Skeletal muscle satellite cell (primary cell): ENCODE results near the gene ZC3H11A.
"Not testable (repeated sequence)": the region's sequence is repeated elsewhere in the genome, so short reads cannot be mapped to it uniquely, and the experiment has no call there.

ENCODE experiments used
- H3K27me3 ChIP-seq: 2 replicates; pipeline ENCODE4 v1.7.0; 2013; ENCODE audit warnings: low read length; ENCODE audit not compliant: control insufficient read depth, insufficient read depth
- H3K36me3 ChIP-seq: 2 replicates; pipeline ENCODE4 v1.7.0; 2013; ENCODE audit warnings: mild to moderate bottlenecking, control low read depth, low read length; ENCODE audit not compliant: insufficient read depth
- H3K4me1 ChIP-seq: 2 replicates; pipeline ENCODE4 v1.7.0; 2013; ENCODE audit warnings: low read length; ENCODE audit not compliant: control insufficient read depth, insufficient read depth
- H3K4me2 ChIP-seq: 2 replicates; pipeline ENCODE4 v1.7.0; 2013; ENCODE audit warnings: mild to moderate bottlenecking, low read length
- H3K4me3 ChIP-seq: 2 replicates; pipeline ENCODE4 v1.7.0; 2013; ENCODE audit warnings: low read length
- H3K9ac ChIP-seq: 2 replicates; pipeline ENCODE4 v1.7.0; 2013; ENCODE audit warnings: mild to moderate bottlenecking, low read depth, low read length, moderate library complexity
- H3K9me3 ChIP-seq: replicated peaks from 2 replicates; pipeline ENCODE4 v1.7.0; 2013; ENCODE audit warnings: mild to moderate bottlenecking, control low read depth, low read length

ZC3H11A gene

GRCh38 chr1:203791498-203791897, 3.9 kb upstream of the ZC3H11A start:
- no peaks in the 10 kb centered on the region for H3K27me3 ChIP-seq
- no peak overlapping the region for H3K9ac ChIP-seq
- H3K4me3 ChIP-seq, result no peak overlapping the region
- no peaks in the 10 kb centered on the region for H3K36me3 ChIP-seq
- no peak overlapping the region for H3K4me2 ChIP-seq
- H3K4me1 ChIP-seq, result peaks cover 3% of the 10 kb centered on the region
- H3K9me3 ChIP-seq, result no peaks in the 10 kb centered on the region

DNA sequence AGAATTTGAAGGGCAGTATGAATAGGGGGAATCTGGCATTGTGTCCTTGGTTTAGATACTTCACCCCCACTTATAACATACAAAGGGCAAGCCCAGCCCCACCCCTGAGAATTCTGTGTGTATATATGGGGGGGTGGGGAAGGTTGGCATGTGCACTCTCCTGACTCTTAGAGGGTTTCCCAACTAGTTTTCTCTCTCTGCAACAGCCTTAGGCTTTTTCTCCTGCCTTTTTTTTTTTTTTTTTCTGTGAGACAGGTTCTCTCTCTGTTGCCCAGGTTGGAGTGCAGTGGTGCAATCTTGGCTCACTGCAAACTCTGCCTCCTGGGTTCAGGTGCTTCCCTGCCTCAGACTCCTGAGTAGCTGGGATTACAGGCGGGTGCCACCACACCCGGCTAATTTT, 2.9 kb upstream of the ZC3H11A start:
- Histone ChIP-seq H3K4me3 (no peak overlapping the region), H3K4me2 (no peak overlapping the region), H3K27me3 (no peaks in the 10 kb centered on the region), H3K36me3 (peaks cover 5% of the 10 kb centered on the region), H3K9ac (no peak overlapping the region), H3K4me1 (peaks cover 11% of the 10 kb centered on the region), H3K9me3 (no peaks in the 10 kb centered on the region)

- peaks cover 22% of the 10 kb centered on the region for H3K4me1 ChIP-seq
- not testable (repeated sequence) for H3K27me3 ChIP-seq, H3K4me3 ChIP-seq, H3K9ac ChIP-seq, H3K9me3 ChIP-seq, H3K4me2 ChIP-seq
- H3K36me3 ChIP-seq, result peaks cover 14% of the 10 kb centered on the region
Observed at GRCh38 chr1:203793561-203793960, 1.9 kb upstream of the ZC3H11A start.

DNA sequence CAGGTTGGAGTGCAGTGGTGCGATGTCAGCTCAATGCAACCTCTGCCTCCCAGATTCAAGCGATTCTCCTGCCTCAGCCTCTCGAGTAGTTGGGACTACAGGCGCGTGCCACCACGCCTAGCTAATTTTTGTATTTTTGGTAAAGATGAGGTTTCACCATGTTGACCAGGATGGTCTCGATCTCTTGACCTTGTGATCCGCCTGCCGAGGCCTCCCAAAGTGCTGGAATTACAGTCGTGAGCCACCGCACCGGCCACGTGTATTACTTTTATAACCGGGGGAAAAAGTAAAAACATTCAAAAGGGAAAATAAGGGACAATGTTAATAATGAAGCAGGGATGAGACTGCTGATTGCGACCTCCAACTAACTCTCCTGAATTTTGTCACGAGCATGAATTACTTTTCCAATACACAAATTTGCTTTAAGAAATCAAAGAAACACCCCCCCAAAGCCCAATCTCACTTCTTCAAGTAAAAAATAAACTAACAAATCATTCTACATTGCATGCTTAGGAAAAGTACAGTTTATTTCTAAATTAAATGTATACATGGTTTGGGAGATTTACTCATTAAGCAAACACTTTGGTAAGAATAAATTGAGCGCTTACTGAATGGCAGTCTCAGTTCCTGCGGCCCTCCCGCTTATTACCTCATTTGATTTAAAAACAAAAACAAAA, 521 bp upstream of the ZC3H11A start:
- Histone ChIP-seq H3K4me2 (peak overlapping the region; percentile 75), H3K4me3 (peak overlapping the region; percentile 57), H3K4me1 (peaks cover 33% of the 10 kb centered on the region), H3K9ac (peak overlapping the region; percentile 96), H3K27me3 (no peaks in the 10 kb centered on the region), H3K9me3 (no peaks in the 10 kb centered on the region), H3K36me3 (peaks cover 27% of the 10 kb centered on the region)

- H3K36me3 ChIP-seq, result peaks cover 32% of the 10 kb centered on the region
- peaks cover 39% of the 10 kb centered on the region for H3K4me1 ChIP-seq
- peak overlapping the region; percentile 84 for H3K4me3 ChIP-seq
- no peaks in the 10 kb centered on the region for H3K9me3 ChIP-seq
- peak overlapping the region; percentile 96 for H3K9ac ChIP-seq
- H3K4me2 ChIP-seq, result peak overlapping the region; percentile 81
- no peaks in the 10 kb centered on the region for H3K27me3 ChIP-seq
Observed at GRCh38 chr1:203796236-203796605, 798 bp downstream of the ZC3H11A start.

GRCh38 chr1:203797216-203797615, 1.8 kb downstream of the ZC3H11A start:
- Histone ChIP-seq H3K36me3 (peaks cover 36% of the 10 kb centered on the region), H3K9ac (peak overlapping the region; percentile 96), H3K4me2 (peak overlapping the region; percentile 81), H3K4me1 (peaks cover 39% of the 10 kb centered on the region), H3K27me3 (no peaks in the 10 kb centered on the region), H3K4me3 (peak overlapping the region; percentile 84), H3K9me3 (no peaks in the 10 kb centered on the region)

- Histone ChIP-seq H3K36me3 (peaks cover 41% of the 10 kb centered on the region), H3K4me1 (peaks cover 39% of the 10 kb centered on the region), H3K27me3 (no peaks in the 10 kb centered on the region), H3K9ac (no peak overlapping the region), H3K4me2 (peak overlapping the region; percentile 81), H3K4me3 (peak overlapping the region; percentile 84), H3K9me3 (no peaks in the 10 kb centered on the region)
Observed at GRCh38 chr1:203797948-203798655, 2.7 kb downstream of the ZC3H11A start.

GRCh38 chr1:203799157-203799556, 3.7 kb downstream of the ZC3H11A start:
- no peak overlapping the region for H3K9ac ChIP-seq
- H3K36me3 ChIP-seq, result peaks cover 49% of the 10 kb centered on the region
- no peak overlapping the region for H3K4me2 ChIP-seq
- no peaks in the 10 kb centered on the region for H3K9me3 ChIP-seq
- no peaks in the 10 kb centered on the region for H3K27me3 ChIP-seq
- H3K4me1 ChIP-seq, result peaks cover 39% of the 10 kb centered on the region
- H3K4me3 ChIP-seq, result no peak overlapping the region

DNA sequence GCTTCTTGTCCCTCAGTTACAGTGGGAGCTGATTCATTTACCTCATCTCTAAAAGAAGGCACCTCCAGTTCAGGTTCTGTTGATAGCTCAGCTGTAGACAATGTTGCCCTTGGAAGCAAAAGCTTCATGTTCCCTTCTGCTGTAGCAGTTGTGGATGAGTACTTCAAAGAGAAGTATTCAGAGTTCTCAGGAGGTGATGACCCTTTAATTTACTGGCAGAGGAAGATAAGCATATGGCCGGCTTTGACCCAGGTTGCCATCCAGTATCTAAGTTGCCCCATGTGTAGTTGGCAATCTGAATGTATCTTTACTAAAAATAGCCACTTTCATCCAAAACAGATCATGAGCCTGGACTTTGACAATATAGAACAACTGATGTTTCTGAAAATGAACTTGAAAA, 4.5 kb downstream of the ZC3H11A start:
- Histone ChIP-seq H3K4me1 (peaks cover 37% of the 10 kb centered on the region), H3K9ac (no peak overlapping the region), H3K27me3 (no peaks in the 10 kb centered on the region), H3K36me3 (peaks cover 54% of the 10 kb centered on the region), H3K9me3 (no peaks in the 10 kb centered on the region), H3K4me3 (no peak overlapping the region), H3K4me2 (peak overlapping the region; percentile 42)

DNA sequence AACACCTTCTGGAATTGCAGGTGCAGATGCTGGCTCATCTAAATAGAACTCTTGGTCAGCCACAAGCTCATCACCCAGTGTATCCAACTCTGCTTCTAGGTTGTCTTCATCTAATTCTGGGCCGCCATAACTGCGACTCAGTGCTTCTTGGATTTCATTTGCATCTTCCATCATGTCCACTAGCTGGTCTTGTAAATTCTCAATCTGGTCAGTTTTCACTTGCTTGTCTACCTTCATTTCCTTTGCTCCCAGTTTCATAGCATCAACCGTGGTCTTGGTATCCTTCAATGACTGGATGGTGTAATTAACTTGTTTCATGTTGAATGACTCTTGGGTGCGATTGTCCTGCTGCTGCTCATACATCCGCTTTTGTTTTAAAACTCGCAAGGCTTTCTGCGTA, 10.3 kb downstream of the ZC3H11A start:
- Histone ChIP-seq H3K9me3 (no peaks in the 10 kb centered on the region), H3K4me3 (no peak overlapping the region), H3K4me2 (no peak overlapping the region), H3K36me3 (peaks cover 49% of the 10 kb centered on the region), H3K4me1 (peaks cover 10% of the 10 kb centered on the region), H3K9ac (no peak overlapping the region), H3K27me3 (no peaks in the 10 kb centered on the region)

DNA sequence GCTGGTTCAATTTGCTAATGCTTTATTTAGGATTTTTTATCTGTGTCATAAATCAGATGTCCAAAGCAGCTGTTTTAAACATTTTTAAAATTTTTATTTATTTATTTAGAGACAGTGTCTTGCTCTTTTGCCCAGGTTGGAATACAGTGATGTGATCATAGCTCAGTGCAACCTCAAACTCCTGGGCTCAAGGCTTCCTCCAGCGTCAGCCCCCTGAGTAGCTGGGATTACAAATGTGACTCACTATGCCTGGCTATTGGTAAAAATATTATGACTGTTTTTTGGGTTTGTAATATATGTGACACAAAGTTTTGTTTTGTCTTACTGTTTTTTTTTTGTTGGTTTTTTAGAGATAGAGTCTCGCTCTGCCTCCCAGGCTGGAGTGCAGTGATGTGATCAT, 11.8 kb downstream of the ZC3H11A start:
- peaks cover 17% of the 10 kb centered on the region for H3K4me1 ChIP-seq

More for the DNA sequence above, 11.8 kb downstream of the ZC3H11A start:
- Histone ChIP-seq H3K9ac (no peak overlapping the region), H3K4me3 (no peak overlapping the region), H3K9me3 (no peaks in the 10 kb centered on the region), H3K27me3 (no peaks in the 10 kb centered on the region), H3K36me3 (peaks cover 52% of the 10 kb centered on the region), H3K4me2 (peak overlapping the region; percentile 35)
